PC-9 (cell line): ENCODE measurements around the gene NUBP2. TPM values are rescaled to one million over a fixed set of nuclear protein-coding genes. Genes with fewer than 3 reads are reported as not detected.

ENCODE experiments used
- BruUV-seq: library from RNA; stranded (reverse); fragments of 400-500 nt; replicated peaks from 2 replicates; lab custom pipeline; 2021; lab: Mats Ljungman, UMichigan
- CTCF ChIA-PET: fragments of 300-600 bp; sonication (Branson Sonifier 250); formaldehyde crosslinking; loops from one replicate; lab custom pipeline; 2022; ENCODE audit warnings: antibody characterized with exemption; lab: Charles Lee
- POLR2A ChIA-PET: fragments of 300-600 bp; sonication (Branson Sonifier 250); formaldehyde crosslinking; loops from one replicate; lab custom pipeline; 2022; ENCODE audit warnings: antibody characterized with exemption; ENCODE audit not compliant: unreplicated experiment; lab: Charles Lee
- DNase-seq, 2 experiments: peaks; one replicate each; pipeline versions ENCODE4 v3.0.0 to v3.0.0-alpha.2; 2015 to 2022; ENCODE audit warnings: mixed read lengths in 1 of 2
- H2AFZ ChIP-seq: fragments of 200-600 bp; sonication (generic); 2 replicates; pipeline ENCODE4 v1.8.1; 2017; ENCODE audit warnings: antibody characterized with exemption
- H3F3A ChIP-seq: fragments of 200-600 bp; sonication (generic); 2 replicates; pipeline ENCODE4 v1.8.1; 2017; ENCODE audit warnings: antibody characterized with exemption, mild to moderate bottlenecking, low read depth; ENCODE audit not compliant: insufficient read depth
- H3K27ac ChIP-seq: fragments of 200-600 bp; sonication (generic); 2 replicates; pipeline ENCODE4 v1.6.1; 2016; ENCODE audit warnings: mixed run types
- H3K27me3 ChIP-seq: fragments of 200-600 bp; sonication (generic); 2 replicates; pipeline ENCODE4 v1.6.1; 2016; ENCODE audit warnings: low read depth, mixed run types; ENCODE audit not compliant: insufficient read depth
- H3K36me3 ChIP-seq: fragments of 200-600 bp; sonication (generic); 2 replicates; pipeline ENCODE4 v1.6.1; 2016; ENCODE audit warnings: low read depth, mixed run types
- H3K4me1 ChIP-seq: fragments of 200-600 bp; sonication (generic); replicated peaks from 2 replicates; pipeline ENCODE4 v1.6.1; 2016; ENCODE audit warnings: mixed run types; ENCODE audit not compliant: insufficient read depth
- H3K4me2 ChIP-seq: fragments of 200-600 bp; sonication (generic); 2 replicates; pipeline ENCODE4 v1.6.1; 2017; ENCODE audit warnings: mixed run types
- H3K4me3 ChIP-seq: fragments of 200-600 bp; sonication (generic); 2 replicates; pipeline ENCODE4 v1.6.1; 2016; ENCODE audit warnings: mixed run types
- H3K79me2 ChIP-seq: fragments of 200-600 bp; sonication (generic); 2 replicates; pipeline ENCODE4 v1.6.1; 2017; ENCODE audit warnings: low read depth, mixed run types
- H3K9me2 ChIP-seq: fragments of 200-600 bp; sonication (generic); 2 replicates; pipeline ENCODE4 v1.8.1; 2017; ENCODE audit warnings: mild to moderate bottlenecking; ENCODE audit not compliant: insufficient read depth
- H3K9me3 ChIP-seq: fragments of 200-600 bp; sonication (generic); 2 replicates; pipeline ENCODE4 v1.8.1; 2016; ENCODE audit warnings: low read depth; ENCODE audit not compliant: insufficient read depth
- H4K20me1 ChIP-seq: fragments of 200-600 bp; sonication (generic); 2 replicates; pipeline ENCODE4 v1.8.1; 2017; ENCODE audit not compliant: insufficient read depth
- CTCF ChIP-seq: fragments of 200-600 bp; sonication (generic); conservative IDR thresholded peaks from 2 replicates; pipeline ENCODE4 v1.6.1; 2017; ENCODE audit warnings: mixed run types, antibody characterized with exemption, mild to moderate bottlenecking, moderate library complexity
- EZH2 ChIP-seq: fragments of 200-600 bp; sonication (generic); IDR thresholded peaks from 2 replicates; pipeline ENCODE4 v1.8.0; 2017; ENCODE audit warnings: antibody characterized with exemption, low read depth
- intact Hi-C: fragments of 100-400 bp; cut with micrococcal nuclease; formaldehyde crosslinking; loops from one replicate; pipeline ENCODE4 v1.10.0; 2022; ENCODE audit not compliant: unreplicated experiment
- total RNA-seq: library from RNA; stranded (reverse); gene quantifications from 2 replicates; pipeline ENCODE4 v1.2.3, GENCODE V29; 2021

NUBP2 gene
- total RNA-seq, 1 experiment from 2014 or later: 80.0 TPM

GRCh38 chr16:1779741-1780676 lies 2.8 kb upstream of the NUBP2 start:
- Histone ChIP-seq H3K4me3 (peak overlapping the region; percentile 21; the same call in 1 of the 2 replicates), H3K79me2 (peaks cover 48% of the 10 kb centered on the region), H4K20me1 (peaks cover 42% of the 10 kb centered on the region), H3K27ac (no peak overlapping the region), H3K9me2 (no peaks in the 10 kb centered on the region), H3K36me3 (0 out of 2 replicates have a peak, but pooled peaks cover 8% of the 10 kb centered on the region), H3K9me3 (no peaks in the 10 kb centered on the region), H3K4me2 (no peak overlapping the region), H2AFZ (no peak overlapping the region), H3K27me3 (no peaks in the 10 kb centered on the region), H3F3A (peaks cover 29% of the 10 kb centered on the region), H3K4me1 (peaks cover 17% of the 10 kb centered on the region)
- intact Hi-C loops: loop anchor here (5.0 kb wide), 2 partner anchors 162 to 372 kb away; partner anchors contain the start of gene MSRB1
- BruUV-seq: no TSS peak
- no peak for DNase-seq
- ChIA-PET CTCF (interaction anchor here (0.6 kb wide), 1 partner anchor 102 kb away, joined by 4 read pairs; the partner anchor contains the start of gene JPT2), POLR2A (interaction anchor here (0.6 kb wide), 1 partner anchor 129 kb away, joined by 3 read pairs; no protein-coding TSS in a partner anchor)
- TF ChIP-seq CTCF: no peak

- Histone ChIP-seq H3K4me1 (peaks cover 15% of the 10 kb centered on the region), H3K4me2 (peak overlapping the region; percentile 91), H3K9me2 (no peaks in the 10 kb centered on the region), H2AFZ (no peak overlapping the region), H4K20me1 (peaks cover 43% of the 10 kb centered on the region), H3F3A (peaks cover 29% of the 10 kb centered on the region), H3K79me2 (peaks cover 48% of the 10 kb centered on the region), H3K9me3 (no peaks in the 10 kb centered on the region), H3K27ac (no peak overlapping the region), H3K4me3 (peak overlapping the region; percentile 93; the same call in 1 of the 2 replicates), H3K27me3 (no peaks in the 10 kb centered on the region), H3K36me3 (0 out of 2 replicates have a peak, but pooled peaks cover 8% of the 10 kb centered on the region)
- DNase-seq: no peak
- intact Hi-C loops: loop anchor here (5.0 kb wide), 2 partner anchors 162 to 372 kb away; partner anchors contain the start of gene MSRB1
- ChIA-PET POLR2A (interaction anchor here (0.6 kb wide), 1 partner anchor 61 kb away, joined by 5 read pairs; no protein-coding TSS in a partner anchor), CTCF (interaction anchor here (0.6 kb wide), 1 partner anchor 103 kb away, joined by 4 read pairs; the partner anchor contains the start of gene JPT2)
- TSS peak; percentile 34 for BruUV-seq
- no peak for TF ChIP-seq EZH2
- TF ChIP-seq CTCF: no peak
These were observed 2.1 kb upstream of the NUBP2 start for GRCh38 chr16:1780677-1781072.

GRCh38 chr16:1781254-1781653 lies 1.5 kb upstream of the NUBP2 start:
- TF ChIP-seq EZH2: no peak
- ChIA-PET CTCF (no interaction called here), POLR2A (interaction anchor here (0.6 to 0.7 kb wide), 2 partner anchors 60 to 415 kb away, joined by 4 to 5 read pairs; no protein-coding TSS in a partner anchor)
- no peaks in the 10 kb centered on the region for H3K9me3 ChIP-seq
- H3K9me2 ChIP-seq: no peaks in the 10 kb centered on the region
- H3F3A ChIP-seq: peaks cover 29% of the 10 kb centered on the region
- peak overlapping the region; percentile 50; the same call in 1 of the 2 replicates for H3K27ac ChIP-seq
- 0 out of 2 replicates have a peak, but pooled peaks cover 8% of the 10 kb centered on the region for H3K36me3 ChIP-seq
- no peaks in the 10 kb centered on the region for H3K27me3 ChIP-seq
- no TSS peak for BruUV-seq
- H3K4me3 ChIP-seq: peak overlapping the region; percentile 93
- H3K79me2 ChIP-seq: peaks cover 51% of the 10 kb centered on the region
- intact Hi-C loops: loop anchor here (5.0 kb wide), 2 partner anchors 161 to 371 kb away; partner anchors contain the start of gene MSRB1
- H3K4me2 ChIP-seq: peak overlapping the region; percentile 91
- peaks cover 15% of the 10 kb centered on the region for H3K4me1 ChIP-seq
- no peak for DNase-seq
- peaks cover 47% of the 10 kb centered on the region for H4K20me1 ChIP-seq
- no peak overlapping the region for H2AFZ ChIP-seq
